Mucosa of descending colon (tissue), 3 donors: ENCODE measurements around the gene DPH1. TPM values are rescaled to one million over a fixed set of nuclear protein-coding genes. Genes with fewer than 3 reads are reported as not detected.

Source experiments
- ATAC-seq: fragments of 200-7000 bp; cut with Tn5 transposase; one replicate; pipeline ENCODE4 v1.9.1; 2020; ENCODE audit warnings: mild to moderate bottlenecking, moderate library complexity
- DNase-seq, 3 donors: peaks; one replicate each; pipeline ENCODE4 v3.0.0-alpha.2; 2020
- H3K36me3 ChIP-seq: fragments of 200-600 bp; one replicate; pipeline ENCODE4 v1.8.0; 2021; ENCODE audit warnings: low read depth, mild to moderate bottlenecking
- H3K4me1 ChIP-seq: fragments of 200-600 bp; one replicate; pipeline ENCODE4 v1.8.0; 2021; ENCODE audit warnings: low read depth, mild to moderate bottlenecking
- H3K4me3 ChIP-seq: fragments of 200-600 bp; one replicate; pipeline ENCODE4 v1.8.0; 2021; ENCODE audit warnings: mild to moderate bottlenecking
- H3K9me3 ChIP-seq: fragments of 200-600 bp; one replicate; pipeline ENCODE4 v1.8.0; 2021; ENCODE audit warnings: mild to moderate bottlenecking
- intact Hi-C, 2 donors: fragments of 100-400 bp; cut with DNase I in 1 of 2; cut with micrococcal nuclease in 1 of 2; formaldehyde crosslinking; loops; one replicate each; pipeline versions ENCODE4 v1.11.0 to v1.11.1; 2022; cut with DNase I, micrococcal nuclease
- total RNA-seq, 3 donors: library from RNA; stranded (reverse); fragmentation: NEBNext Ultra II Directional in 2 of 3; extraction: Animal tissue kit (Norgen Biotek cat#: 25700) in 2 of 3; gene quantifications; one replicate each; pipeline versions ENCODE4 v1.2.1 to v1.2.4, GENCODE V29; 2021 to 2023
- TF ChIP-seq, protein P1 (sequence below): fragments of 200-600 bp; IDR thresholded peaks from one replicate; pipeline ENCODE4 v1.8.0; 2022; ENCODE audit warnings: antibody characterized with exemption, mild to moderate bottlenecking
- donor health status: DM: no; HTN: no; CAD: no; lungs with moderate emphysema.
- donor health status: DM: no; HTN: no; CAD: no.
- donor health status: DM: no; HTN: yes; CAD: no.

The DPH1 gene
- total RNA-seq, 3 donors from 2014 or later = 33.1 to 43.7 (median 42.2) TPM

DNA sequence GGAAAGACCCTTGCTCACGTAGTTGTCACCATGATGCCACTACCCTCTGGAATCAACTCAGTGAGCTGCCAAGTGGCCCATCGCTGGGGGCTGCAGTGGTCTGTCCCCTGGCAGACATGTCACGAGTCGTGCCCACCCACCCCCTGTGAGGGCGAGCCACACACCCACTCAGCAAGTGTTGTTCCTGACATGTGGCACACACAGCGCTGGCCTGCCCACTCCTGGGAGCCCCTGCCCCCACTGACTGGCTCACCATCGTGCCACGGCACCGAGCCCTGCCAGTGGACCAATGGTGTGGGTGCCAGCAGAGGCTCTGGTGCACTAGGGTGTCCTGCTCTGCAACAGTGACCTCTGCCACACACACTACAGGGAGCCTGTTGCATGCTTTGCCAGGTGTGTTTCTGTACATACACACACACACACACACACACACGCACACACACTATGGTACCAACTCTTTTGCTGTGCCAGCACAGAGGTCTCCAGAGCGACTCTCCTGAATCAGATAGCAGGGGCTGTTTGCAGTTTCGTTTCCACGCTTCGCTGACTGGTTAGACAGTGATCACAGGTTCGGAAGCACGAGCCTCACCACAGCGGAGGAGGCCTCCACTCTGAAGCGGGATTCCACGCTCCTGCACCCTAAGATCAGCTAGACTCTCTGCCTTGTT is 12.5 kb upstream of the DPH1 start:
- DNase-seq (no peak), ATAC-seq (peak; percentile 16)
- H3K9me3 ChIP-seq = no peaks in the 10 kb centered on the region
- intact Hi-C loops = no loop called here
- no peaks in the 10 kb centered on the region for H3K4me1 ChIP-seq
- no peaks in the 10 kb centered on the region for H3K36me3 ChIP-seq
- no peak overlapping the region for H3K4me3 ChIP-seq
- TF ChIP-seq, protein P1, sequence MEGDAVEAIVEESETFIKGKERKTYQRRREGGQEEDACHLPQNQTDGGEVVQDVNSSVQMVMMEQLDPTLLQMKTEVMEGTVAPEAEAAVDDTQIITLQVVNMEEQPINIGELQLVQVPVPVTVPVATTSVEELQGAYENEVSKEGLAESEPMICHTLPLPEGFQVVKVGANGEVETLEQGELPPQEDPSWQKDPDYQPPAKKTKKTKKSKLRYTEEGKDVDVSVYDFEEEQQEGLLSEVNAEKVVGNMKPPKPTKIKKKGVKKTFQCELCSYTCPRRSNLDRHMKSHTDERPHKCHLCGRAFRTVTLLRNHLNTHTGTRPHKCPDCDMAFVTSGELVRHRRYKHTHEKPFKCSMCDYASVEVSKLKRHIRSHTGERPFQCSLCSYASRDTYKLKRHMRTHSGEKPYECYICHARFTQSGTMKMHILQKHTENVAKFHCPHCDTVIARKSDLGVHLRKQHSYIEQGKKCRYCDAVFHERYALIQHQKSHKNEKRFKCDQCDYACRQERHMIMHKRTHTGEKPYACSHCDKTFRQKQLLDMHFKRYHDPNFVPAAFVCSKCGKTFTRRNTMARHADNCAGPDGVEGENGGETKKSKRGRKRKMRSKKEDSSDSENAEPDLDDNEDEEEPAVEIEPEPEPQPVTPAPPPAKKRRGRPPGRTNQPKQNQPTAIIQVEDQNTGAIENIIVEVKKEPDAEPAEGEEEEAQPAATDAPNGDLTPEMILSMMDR = no peak

DNA sequence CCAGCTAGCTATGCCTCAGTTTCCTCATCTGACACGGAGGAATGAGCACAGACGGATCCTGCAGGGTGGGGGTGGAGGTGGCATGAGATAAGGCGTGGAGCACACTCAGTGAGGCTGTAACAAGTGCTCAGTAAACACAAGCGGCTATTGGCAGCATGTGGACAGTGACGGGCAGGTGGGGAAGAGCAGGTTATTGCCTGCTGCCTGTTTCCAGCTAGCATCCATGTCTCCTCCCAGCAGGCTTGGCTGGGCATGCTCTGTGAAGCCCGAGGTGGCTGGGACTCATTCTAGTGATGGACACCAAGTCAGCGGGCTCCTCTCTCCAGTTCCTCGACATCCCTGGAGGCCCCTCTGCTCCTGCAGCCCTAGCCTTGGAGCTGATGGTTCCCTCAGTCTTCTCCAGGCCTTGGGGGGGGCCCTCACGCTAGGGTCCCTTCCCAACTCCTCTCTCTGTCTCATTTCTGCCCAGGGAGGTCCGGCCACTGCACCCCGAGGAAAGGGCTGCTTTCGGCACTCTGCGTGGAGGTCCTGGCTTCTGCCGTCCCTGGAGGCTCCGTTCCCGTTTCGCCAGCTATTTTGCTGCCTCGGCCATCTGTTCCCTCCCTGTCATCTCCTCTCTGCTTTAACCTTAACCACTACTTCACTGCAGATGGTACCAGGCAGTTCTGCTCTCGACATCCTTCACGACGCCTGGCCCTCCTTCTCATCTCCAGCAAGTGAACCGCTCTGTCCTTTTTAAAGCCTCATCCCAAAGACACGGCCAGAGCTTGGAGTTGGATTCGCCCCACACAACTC is 11.0 kb upstream of the DPH1 start:
- no peak overlapping the region for H3K4me3 ChIP-seq
- TF ChIP-seq, protein P1 = no peak
- H3K9me3 ChIP-seq = no peaks in the 10 kb centered on the region
- ATAC-seq (peak; percentile 39), DNase-seq (no peak)
- intact Hi-C loops = no loop called here
- H3K36me3 ChIP-seq = no peaks in the 10 kb centered on the region
- peaks cover 3% of the 10 kb centered on the region for H3K4me1 ChIP-seq

DNA sequence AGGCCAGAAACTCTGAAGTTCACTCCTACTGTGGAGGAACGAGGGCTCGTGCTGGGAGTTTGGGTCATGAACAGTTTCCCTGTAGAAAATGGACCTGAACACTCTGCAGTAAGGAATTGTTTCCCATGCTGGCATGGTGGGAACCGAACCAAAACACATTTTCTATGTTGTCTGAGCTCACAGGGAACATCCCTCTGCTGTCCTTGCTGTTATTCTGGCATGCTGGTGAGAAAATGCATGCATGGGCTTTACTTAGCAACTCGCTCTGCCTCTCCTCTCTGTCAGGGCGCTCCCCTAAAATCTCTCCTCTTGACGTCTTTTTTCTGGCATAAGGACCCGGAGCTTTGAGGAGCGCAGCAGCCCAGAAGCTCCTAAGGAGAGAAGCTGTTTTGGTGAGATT is 10.2 kb upstream of the DPH1 start:
- intact Hi-C loops = no loop called here
- H3K9me3 ChIP-seq = no peaks in the 10 kb centered on the region
- no peak overlapping the region for H3K4me3 ChIP-seq
- DNase-seq (no peak), ATAC-seq (no peak)
- no peaks in the 10 kb centered on the region for H3K36me3 ChIP-seq
- TF ChIP-seq, protein P1 = no peak
- peaks cover 11% of the 10 kb centered on the region for H3K4me1 ChIP-seq

DNA sequence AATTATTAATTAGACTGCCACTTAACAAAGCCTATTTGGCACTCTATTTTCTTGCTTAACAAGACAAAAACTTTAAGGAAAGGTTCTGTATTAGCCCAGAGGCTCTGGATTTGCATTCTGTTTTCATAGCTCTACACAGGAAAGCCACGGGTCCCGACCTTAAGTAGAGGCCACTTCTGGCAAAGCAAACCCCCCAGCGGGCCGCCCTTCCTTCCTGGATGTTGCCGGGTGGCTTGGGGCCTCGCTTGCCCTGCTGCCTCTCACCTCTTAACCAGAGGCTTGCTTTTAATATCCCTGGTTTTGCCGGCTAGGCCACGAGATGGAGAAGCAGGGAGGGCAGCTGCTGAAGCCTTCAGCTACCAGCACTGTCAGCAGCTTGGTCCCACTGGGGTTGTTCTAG is 9.2 kb upstream of the DPH1 start:
- TF ChIP-seq, protein P1 = no peak
- Histone ChIP-seq H3K36me3 (no peaks in the 10 kb centered on the region), H3K4me1 (peaks cover 19% of the 10 kb centered on the region), H3K4me3 (no peak overlapping the region), H3K9me3 (no peaks in the 10 kb centered on the region)
- no peak for DNase-seq
- intact Hi-C loops = no loop called here
- ATAC-seq = no peak

DNA sequence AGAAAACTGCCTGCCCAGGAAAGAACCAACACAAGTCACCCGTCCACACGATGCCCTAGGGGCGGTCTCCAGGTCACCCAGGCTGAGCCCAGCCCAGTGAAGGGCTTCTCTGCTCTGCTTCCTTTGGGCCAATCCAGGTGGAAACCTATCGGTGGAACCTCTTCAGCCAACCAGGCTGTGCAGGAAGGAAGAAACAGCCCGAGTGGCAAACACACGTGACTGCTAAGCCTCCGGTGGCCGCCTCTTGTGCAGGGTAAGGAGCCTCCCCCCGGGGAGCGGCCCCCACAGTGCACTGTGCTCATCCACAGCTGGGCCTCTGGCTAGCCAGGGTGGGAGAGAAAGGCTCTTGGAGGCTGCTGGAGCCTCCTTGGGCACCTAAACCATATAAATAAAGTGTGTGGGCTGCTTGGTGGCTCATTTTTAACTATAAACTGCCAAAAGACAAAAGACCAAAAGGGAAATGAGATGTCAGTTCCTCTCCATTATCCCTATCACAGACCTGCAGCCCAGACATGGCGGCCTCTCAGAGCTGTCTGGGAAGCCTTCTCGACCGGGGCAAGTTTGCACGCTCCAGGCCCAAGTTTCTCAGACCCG is 7.2 kb upstream of the DPH1 start:
- ATAC-seq (no peak), DNase-seq (no peak)
- H3K9me3 ChIP-seq = no peaks in the 10 kb centered on the region
- H3K36me3 ChIP-seq = no peaks in the 10 kb centered on the region
- H3K4me1 ChIP-seq = peaks cover 25% of the 10 kb centered on the region
- TF ChIP-seq, protein P1 = no peak
- intact Hi-C loops = no loop called here
- no peak overlapping the region for H3K4me3 ChIP-seq
